OCI-LY7 (cell line): ENCODE measurements around the gene FAM217B.

Experiments
- CTCF ChIP-seq: fragments of 200-600 bp; sonication (generic); conservative IDR thresholded peaks from 2 replicates; pipeline ENCODE4 v1.5.1; 2014; ENCODE audit warnings: mild to moderate bottlenecking, antibody characterized with exemption, low read length, moderate library complexity, mixed read lengths
- EZH2phosphoT487 ChIP-seq: fragments of 200-600 bp; sonication (generic); IDR thresholded peaks from 2 replicates; pipeline ENCODE4 v1.6.1; 2018; ENCODE audit warnings: low read depth, borderline replicate concordance, mild to moderate bottlenecking, mixed run types, antibody characterized with exemption, low read length, moderate library complexity, mixed read lengths

DNA sequence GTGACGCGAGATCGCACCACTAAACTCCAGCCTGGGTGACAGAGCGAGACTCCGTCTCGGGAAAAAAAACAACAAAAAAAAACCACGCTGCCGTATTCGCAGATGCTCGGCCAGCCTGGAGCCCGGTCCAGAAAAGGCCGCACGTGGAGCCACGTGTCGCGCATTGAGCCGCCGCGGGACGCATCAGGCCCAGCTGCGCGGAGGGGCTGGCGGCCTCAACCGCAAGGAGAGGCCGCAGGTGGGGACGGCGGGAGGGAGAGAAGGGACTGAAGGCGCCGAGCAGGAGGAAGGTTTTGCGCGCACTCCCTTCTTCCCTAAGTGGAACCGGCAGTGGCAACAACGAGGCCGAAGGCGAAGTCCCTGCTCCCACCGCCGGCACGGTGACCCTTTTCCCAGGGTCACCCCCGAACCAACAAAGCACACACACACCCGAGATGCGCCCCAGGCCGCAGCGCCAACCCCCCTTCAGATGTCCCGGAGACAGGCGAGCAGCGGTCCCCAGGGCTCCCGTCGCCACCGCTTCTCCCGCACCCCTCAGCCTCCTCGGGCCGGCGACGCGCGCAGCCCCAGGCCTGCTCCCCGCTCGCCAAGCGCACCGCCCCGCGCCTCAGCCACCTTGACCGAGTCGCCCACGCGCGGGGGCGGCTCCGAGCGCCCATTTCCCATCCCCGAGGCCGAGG lies 7.4 kb upstream of the FAM217B start:
- TF ChIP-seq CTCF (no peak), EZH2phosphoT487 (no peak)
